Neural crest cell (in vitro differentiated cells): Measurements from ENCODE around the gene FOXP1. TPM values are rescaled to one million over a fixed set of nuclear protein-coding genes. Genes with fewer than 3 reads are reported as not detected.

Experiments
- DNase-seq: peaks from one replicate; pipeline ENCODE4 v3.0.0; 2021; ENCODE audit warnings: low read depth, mixed read lengths, low spot score
- H3K27ac Mint-ChIP-seq: one replicate; pipeline ENCODE4 v1.8.0; 2021; ENCODE audit warnings: mild to moderate bottlenecking, mixed read lengths; ENCODE audit not compliant: unreplicated experiment
- H3K27me3 Mint-ChIP-seq: 2 replicates; pipeline ENCODE4 v1.8.0; 2021; ENCODE audit warnings: low read depth, mild to moderate bottlenecking, mixed read lengths
- H3K36me3 Mint-ChIP-seq: 2 replicates; pipeline ENCODE4 v1.8.0; 2021; ENCODE audit warnings: low read depth, mild to moderate bottlenecking, mixed read lengths
- H3K4me1 Mint-ChIP-seq: 2 replicates; pipeline ENCODE4 v1.8.0; 2021; ENCODE audit warnings: mixed read lengths
- H3K4me3 Mint-ChIP-seq: one replicate; pipeline ENCODE4 v1.8.0; 2021; ENCODE audit warnings: mild to moderate bottlenecking, mixed read lengths
- H3K9me3 Mint-ChIP-seq: 2 replicates; pipeline ENCODE4 v1.8.0; 2021; ENCODE audit warnings: mixed read lengths
- total RNA-seq: library from RNA; stranded (reverse); gene quantifications from 2 replicates; pipeline ENCODE4 v1.2.1, GENCODE V29; 2021
- TF ChIP-seq, protein P1 (sequence below): fragments of 200-600 bp; sonication (generic); conservative IDR thresholded peaks from 2 replicates; pipeline ENCODE4 v1.5.0; 2021; ENCODE audit warnings: antibody characterized with exemption, mild to moderate bottlenecking

Gene FOXP1
- total RNA-seq, 1 donor from 2014 or later: 22.8 TPM

DNA sequence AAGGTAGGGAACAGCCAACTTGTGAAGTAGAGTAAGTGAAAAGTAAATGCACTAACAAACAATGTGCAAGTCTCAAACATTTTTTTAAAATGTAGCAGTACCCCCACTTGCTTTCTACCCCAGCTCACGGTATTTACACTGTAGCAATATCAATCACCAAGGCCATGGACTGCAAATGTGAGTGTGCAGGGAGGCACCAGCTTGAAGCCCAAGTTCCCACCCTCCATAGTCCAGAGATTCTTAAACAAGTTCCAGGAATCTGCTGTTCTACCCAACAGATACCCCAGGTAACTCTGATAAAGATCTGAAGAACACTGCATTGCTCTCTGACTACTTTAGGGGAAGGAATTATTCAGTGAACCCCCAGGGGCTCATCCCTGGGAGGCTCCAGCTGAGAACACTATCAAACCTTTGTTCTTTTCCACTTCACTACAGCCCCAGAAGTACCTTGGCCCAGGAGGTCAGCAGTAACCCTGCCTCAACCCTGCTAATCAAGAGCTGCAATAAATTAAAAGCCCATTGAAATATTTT, 86.1 kb downstream of the FOXP1 start:
- Mint-ChIP-seq H3K4me3 (no peak overlapping the region), H3K27ac (no peak overlapping the region), H3K36me3 (peaks cover 9% of the 10 kb centered on the region), H3K4me1 (peaks cover 18% of the 10 kb centered on the region), H3K27me3 (no peaks in the 10 kb centered on the region), H3K9me3 (peaks cover 4% of the 10 kb centered on the region)
- TF ChIP-seq, protein P1, sequence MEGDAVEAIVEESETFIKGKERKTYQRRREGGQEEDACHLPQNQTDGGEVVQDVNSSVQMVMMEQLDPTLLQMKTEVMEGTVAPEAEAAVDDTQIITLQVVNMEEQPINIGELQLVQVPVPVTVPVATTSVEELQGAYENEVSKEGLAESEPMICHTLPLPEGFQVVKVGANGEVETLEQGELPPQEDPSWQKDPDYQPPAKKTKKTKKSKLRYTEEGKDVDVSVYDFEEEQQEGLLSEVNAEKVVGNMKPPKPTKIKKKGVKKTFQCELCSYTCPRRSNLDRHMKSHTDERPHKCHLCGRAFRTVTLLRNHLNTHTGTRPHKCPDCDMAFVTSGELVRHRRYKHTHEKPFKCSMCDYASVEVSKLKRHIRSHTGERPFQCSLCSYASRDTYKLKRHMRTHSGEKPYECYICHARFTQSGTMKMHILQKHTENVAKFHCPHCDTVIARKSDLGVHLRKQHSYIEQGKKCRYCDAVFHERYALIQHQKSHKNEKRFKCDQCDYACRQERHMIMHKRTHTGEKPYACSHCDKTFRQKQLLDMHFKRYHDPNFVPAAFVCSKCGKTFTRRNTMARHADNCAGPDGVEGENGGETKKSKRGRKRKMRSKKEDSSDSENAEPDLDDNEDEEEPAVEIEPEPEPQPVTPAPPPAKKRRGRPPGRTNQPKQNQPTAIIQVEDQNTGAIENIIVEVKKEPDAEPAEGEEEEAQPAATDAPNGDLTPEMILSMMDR: no peak
- no peak for DNase-seq

DNA sequence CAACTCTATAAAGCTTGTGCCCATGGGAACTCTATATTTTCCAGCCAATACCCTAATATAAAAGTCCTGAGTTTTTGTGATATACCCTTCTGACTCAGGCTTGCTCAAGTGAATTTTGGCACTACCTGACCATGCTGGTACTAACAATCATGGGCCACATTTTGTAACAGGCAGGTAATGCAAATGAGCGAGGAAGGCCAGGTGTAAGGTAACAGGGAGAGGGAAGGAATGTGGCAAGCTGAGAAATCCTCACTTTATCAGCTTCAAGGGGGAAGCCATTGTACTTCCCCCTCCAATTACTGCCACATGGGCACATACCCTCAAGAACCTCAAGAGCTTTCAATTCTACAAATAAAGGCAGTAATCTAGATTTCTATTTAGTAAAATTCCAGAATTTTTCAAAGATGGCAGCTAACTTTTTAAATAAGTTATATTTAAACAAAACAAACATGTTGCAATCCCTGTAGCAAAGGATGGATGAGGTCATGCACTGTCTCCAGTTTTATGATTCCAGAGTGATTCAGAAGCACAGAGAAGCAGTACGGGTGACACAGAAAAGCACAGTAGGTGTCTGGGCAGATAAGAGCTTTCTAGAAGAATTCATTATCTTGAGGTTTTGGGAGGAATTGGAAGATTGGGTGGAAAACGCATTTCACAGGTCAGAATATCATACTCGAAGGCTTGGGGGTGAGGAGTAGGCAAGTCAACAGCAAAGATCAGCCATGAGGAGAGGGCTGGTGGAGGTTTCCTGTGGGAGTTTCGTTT, 87.6 kb downstream of the FOXP1 start:
- Mint-ChIP-seq H3K4me3 (no peak overlapping the region), H3K27ac (no peak overlapping the region), H3K9me3 (peaks cover 12% of the 10 kb centered on the region), H3K27me3 (no peaks in the 10 kb centered on the region), H3K4me1 (peaks cover 18% of the 10 kb centered on the region), H3K36me3 (peaks cover 19% of the 10 kb centered on the region)
- DNase-seq: no peak
- TF ChIP-seq, protein P1: no peak

DNA sequence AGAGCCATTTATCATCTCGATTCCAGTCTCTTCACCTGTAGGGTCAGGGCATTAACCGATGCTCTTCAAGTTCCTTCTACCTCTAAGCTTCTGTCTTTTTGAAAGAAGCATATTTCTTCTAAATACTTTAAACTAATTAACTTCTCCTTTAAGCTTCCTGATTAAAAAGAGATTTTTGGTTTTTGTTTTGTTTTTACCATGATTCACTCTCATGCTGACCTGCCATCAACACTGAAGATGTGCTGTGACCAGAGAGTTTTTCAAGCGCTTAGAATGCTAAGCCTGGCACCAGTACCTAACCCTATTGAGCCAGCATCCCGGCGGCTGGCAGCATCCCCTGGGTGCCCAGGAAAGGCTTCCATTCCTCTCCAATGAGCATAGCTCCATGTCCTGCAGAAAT, 89.3 kb downstream of the FOXP1 start:
- Mint-ChIP-seq H3K4me1 (peaks cover 18% of the 10 kb centered on the region), H3K36me3 (peaks cover 22% of the 10 kb centered on the region), H3K27ac (no peak overlapping the region), H3K4me3 (no peak overlapping the region), H3K27me3 (no peaks in the 10 kb centered on the region), H3K9me3 (peaks cover 12% of the 10 kb centered on the region)
- DNase-seq: no peak
- TF ChIP-seq, protein P1: no peak

DNA sequence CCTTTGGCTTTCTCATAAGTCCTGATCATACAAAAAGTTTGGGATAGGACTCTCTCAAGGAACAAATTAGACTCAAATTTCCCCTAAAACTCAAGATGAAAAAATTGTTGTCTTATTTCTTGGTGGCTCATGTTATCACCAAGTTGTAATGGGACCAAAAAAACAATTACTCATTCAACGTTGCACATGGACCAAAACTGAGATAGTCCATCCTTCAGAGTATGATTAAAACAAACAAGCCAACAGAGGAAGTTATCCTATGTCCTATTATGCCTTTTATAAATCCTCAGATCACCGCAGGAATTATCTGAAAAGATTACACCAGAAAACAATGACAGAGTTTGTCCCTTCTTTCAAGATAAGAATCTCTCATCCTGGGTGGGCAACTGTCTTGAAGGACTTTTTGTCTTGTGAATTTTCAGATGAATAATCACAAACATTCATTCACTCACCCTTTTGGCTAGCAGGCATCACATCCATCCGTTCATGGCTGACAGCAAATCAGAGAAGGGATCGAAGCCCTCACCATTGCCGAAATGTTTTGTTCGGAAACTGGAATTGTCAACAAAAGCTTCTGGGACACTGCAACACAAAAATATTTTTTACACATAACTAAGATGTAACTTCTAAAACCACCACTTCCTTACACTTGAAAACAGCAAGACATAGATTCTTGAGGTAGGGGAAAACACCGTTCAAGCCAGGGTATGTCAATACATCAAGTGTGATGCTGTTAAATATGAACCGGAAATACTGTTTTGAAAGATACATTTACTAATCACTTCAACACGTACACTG, 90.4 kb downstream of the FOXP1 start:
- peaks cover 12% of the 10 kb centered on the region for H3K9me3 Mint-ChIP-seq
- H3K27ac Mint-ChIP-seq: no peak overlapping the region
- H3K27me3 Mint-ChIP-seq: no peaks in the 10 kb centered on the region
- peaks cover 14% of the 10 kb centered on the region for H3K4me1 Mint-ChIP-seq
- no peak for DNase-seq
- H3K4me3 Mint-ChIP-seq: no peak overlapping the region
- TF ChIP-seq, protein P1: no peak
- H3K36me3 Mint-ChIP-seq: peaks cover 22% of the 10 kb centered on the region

DNA sequence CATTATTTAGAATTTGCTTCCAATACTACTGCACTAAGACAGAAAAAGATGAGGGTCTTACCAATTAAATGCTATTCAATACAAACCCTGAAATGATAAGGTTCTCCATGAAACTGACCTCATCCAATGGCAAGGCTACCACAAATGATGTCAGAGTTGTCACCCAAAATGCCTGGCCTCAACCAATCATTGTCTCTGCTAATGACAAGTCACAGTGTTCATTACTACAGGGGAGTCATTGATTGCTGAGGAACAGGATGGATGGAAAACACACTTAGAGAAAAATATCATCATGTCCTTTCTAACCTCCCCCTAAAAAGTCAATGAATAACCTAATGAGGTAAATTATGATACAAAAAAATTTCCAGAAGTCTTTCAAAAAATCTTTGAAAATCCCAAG, 91.0 kb downstream of the FOXP1 start:
- Mint-ChIP-seq H3K36me3 (peaks cover 22% of the 10 kb centered on the region), H3K27ac (no peak overlapping the region), H3K4me1 (peaks cover 8% of the 10 kb centered on the region), H3K27me3 (no peaks in the 10 kb centered on the region), H3K4me3 (no peak overlapping the region), H3K9me3 (peaks cover 12% of the 10 kb centered on the region)
- DNase-seq: no peak
- TF ChIP-seq, protein P1: no peak
